ENCODE measurements around the gene RABAC1.

RABAC1 gene

GRCh38 chr19:41990615-41991014 lies 31.5 kb upstream of the RABAC1 start:
- intact Hi-C loops (cut with DNase I): no loop called here
- no peak for DNase-seq

- intact Hi-C loops (cut with DNase I): no loop called here
- DNase-seq: no peak
These were observed 30.9 kb upstream of the RABAC1 start for GRCh38 chr19:41990028-41990427.

- intact Hi-C loops (cut with DNase I): no loop called here
- no peak for DNase-seq
These were observed 29.8 kb upstream of the RABAC1 start for GRCh38 chr19:41988947-41989346.

- intact Hi-C loops (cut with DNase I): no loop called here
- DNase-seq: no peak
These were observed 28.2 kb upstream of the RABAC1 start for GRCh38 chr19:41987141-41987860.

GRCh38 chr19:41984961-41985360 lies 25.8 kb upstream of the RABAC1 start:
- intact Hi-C loops (cut with DNase I): no loop called here
- DNase-seq: no peak

- intact Hi-C loops (cut with DNase I): no loop called here
- DNase-seq: peak in 1 of 10 donors; percentile 54
These were observed 22.6 kb upstream of the RABAC1 start for GRCh38 chr19:41981724-41982123.

DNA sequence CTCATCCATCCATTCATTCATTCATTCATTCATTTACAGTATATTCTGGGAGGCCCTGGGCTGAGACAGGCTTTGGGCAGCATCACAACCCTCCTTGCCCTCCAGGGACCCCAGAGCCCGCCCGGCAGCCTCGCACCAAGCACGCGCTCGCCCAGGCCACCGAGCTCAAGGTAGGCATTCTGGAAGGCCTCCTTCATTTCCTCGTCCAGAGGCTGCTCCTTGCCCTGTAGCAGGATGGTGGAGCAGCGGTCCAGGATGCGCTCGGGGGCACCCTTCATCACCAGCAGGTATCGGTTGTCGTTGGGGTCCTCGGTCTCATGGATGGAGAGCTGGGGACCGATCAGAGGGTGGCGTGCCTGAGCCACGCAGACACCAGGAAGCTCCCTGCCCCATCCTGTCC lies 19.3 kb upstream of the RABAC1 start:
- peak in 1 of 10 donors; percentile 75 for DNase-seq
- intact Hi-C loops (cut with DNase I): no loop called here

GRCh38 chr19:41977916-41978315 lies 18.8 kb upstream of the RABAC1 start:
- intact Hi-C loops (cut with DNase I): no loop called here
- DNase-seq: peak in 2 of 10 donors; percentile 73 to 77

DNA sequence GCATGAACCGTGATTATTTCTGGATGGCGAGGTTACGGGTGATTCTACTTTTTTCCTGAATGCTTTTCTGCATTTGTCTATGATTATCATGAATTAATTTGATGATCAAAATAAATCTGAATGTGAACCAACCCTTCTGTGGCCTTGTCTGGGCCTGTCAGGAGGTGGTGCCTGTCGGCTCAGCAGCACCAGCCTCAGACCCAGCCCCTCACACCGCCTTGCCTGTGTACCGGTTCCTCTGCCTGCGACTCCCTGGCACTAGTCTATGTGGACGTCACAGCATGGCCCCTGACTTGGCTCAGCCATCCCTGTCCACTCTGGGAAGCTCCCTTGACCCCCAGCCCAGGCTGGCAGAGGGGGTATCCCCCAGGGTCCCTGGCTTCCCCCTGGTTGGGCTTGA lies 15.5 kb upstream of the RABAC1 start:
- intact Hi-C loops (cut with DNase I): no loop called here
- peak in 1 of 10 donors; percentile 72 for DNase-seq

GRCh38 chr19:41971363-41971762 lies 12.2 kb upstream of the RABAC1 start:
- DNase-seq: peak in 1 of 10 donors; percentile 55
- intact Hi-C loops (cut with DNase I): no loop called here

DNA sequence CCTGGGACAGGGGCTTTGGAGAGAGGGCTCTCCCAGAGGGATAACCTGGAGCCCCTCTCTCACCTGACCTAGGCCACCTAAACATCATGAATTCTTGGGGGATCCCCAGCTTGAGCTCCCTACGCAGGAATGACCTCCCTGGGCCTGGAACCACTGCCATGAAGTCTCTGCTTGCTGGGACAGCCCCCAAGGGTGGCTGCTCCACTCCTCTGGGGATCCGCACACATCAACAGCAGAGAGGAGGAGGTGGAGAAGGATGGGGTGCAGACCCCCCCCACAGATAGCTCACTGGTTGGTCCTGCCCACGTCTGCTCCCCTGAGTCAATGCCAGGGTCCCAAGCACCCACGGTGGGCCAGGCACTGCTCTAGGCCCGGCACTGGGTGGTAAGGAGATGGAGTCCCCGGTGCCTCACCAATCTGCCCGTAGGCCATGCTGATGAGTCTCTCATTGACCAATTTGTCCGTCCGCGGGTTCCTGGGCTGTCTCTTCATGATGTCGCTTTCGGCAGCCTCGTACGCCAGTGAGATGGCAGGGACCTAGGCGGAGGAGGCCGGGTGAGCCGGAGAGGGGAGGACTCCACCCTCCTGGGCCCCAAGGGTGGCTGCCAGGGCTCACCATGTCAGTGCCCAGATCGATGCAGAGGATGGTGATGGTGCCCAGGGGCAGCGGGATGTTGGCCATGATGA lies 10.8 kb upstream of the RABAC1 start:
- peak in 1 of 10 donors; percentile 62 for DNase-seq
- intact Hi-C loops (cut with DNase I): no loop called here

DNA sequence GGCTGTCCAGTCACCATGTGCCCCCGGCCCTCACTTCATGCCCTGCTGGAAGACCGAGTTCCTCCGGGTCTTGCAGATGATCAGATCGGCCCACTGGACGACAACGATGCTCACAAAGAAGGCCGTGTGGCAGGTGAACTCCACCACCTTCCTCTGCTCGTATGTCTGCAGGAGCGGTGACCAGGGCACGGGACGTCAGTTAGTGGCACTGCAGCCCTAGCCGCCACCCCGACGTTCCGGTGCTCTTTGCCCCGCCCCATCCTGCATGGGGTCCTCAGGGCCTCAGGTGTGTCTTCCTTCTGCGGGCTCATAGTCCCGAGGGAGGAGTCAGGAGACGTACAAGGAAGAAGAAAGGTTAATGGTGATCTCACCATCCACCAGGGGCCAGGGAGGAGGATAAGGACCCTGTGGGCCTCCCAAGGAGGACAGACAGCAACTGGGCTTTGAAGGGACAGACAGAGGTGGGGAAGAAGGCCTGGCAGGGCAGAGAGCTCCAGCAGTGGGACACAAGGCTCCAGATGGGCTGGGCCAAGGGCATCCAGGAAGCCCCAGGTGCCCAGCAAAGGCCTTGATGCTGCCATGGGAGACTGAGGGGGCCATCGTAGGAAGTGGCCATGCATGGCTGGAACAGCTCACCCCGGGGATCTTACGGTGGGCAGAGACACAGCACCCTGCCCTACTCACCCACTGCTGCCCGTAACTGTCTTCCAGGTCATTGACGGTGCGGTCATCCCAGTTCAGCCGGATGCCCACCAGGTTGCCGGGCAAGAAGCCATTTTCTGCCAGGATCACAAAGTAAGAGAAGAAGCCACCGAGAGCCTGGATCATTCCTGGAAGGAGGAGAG lies 9.9 kb upstream of the RABAC1 start:
- DNase-seq: peak in 1 of 10 donors; percentile 75
- intact Hi-C loops (cut with DNase I): no loop called here

- intact Hi-C loops (cut with DNase I): no loop called here
- peak in 1 of 10 donors; percentile 58 for DNase-seq
These were observed 8.1 kb upstream of the RABAC1 start for GRCh38 chr19:41967054-41967783.

GRCh38 chr19:41965106-41965505 lies 6.0 kb upstream of the RABAC1 start:
- DNase-seq: no peak

GRCh38 chr19:41960973-41961372 lies 1.9 kb upstream of the RABAC1 start:
- no peak for DNase-seq
- intact Hi-C loops (cut with DNase I): no loop called here

More at GRCh38 chr19:41965106-41965505, 6.0 kb upstream of the RABAC1 start:
- intact Hi-C loops (cut with DNase I): no loop called here

- DNase-seq: peak; percentile 28 to 95 (median 64)
- intact Hi-C loops (cut with DNase I): loop anchor here (2.0 kb wide), 1 partner anchor 100 kb away; no protein-coding TSS in a partner anchor
These were observed 610 bp downstream of the RABAC1 start for GRCh38 chr19:41958367-41959055.

DNA sequence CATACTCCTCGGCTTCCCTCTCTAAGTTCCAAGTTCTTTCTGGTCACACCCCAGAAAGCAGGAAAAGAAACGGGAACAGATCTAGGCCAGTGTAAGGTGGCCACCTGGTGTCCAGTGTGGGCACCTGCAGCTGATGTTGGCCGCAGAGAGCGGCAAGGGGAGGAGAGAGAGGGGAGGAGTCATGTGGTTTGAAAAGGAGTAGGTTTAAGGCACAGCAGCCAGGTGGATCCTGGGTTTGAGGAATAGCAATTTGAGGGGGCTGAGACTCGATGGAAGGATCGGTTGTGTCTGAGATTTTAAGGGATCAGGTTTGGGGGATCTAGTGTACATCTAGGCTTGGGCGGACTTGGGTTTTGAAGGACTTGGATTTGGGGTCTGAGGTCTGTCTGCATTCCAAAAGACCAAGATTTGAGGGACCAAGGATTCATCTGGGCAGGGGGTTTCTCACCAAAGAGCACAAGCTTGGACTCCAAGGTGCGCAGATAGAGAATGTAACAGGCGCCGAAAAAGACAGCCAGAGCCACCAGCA lies 1.2 kb downstream of the RABAC1 start:
- intact Hi-C loops (cut with DNase I): loop anchor here (2.0 kb wide), 1 partner anchor 99 kb away; no protein-coding TSS in a partner anchor
- DNase-seq: peak in 8 of 10 donors; percentile 32 to 93 (median 53)

GRCh38 chr19:41957161-41957837 lies 1.8 kb downstream of the RABAC1 start:
- intact Hi-C loops (cut with DNase I): no loop called here
- no peak for DNase-seq

DNA sequence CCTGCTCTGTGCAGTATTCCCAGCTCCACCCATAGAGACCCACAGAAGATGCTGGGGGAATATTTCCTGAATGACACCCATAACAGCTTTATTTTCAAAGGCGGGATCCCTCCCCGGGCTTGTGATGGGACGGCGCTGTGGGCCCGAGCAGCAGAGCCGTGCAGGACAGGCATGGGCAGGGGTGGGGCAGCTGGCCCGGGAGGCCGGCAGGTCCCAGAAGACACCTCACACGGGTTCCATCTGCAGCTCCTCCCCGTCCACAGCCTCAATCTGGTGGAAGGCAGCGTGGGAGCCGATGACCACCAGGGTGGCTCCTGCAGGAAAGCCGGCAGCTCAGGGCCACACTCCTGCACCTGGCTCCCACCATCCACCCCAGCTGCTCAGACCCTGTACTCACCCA lies 2.5 kb downstream of the RABAC1 start:
- intact Hi-C loops (cut with DNase I): no loop called here
- no peak for DNase-seq

Measured in posterior cingulate gyrus (tissue), 11 donors.